GM12891 (cell line): Measurements from ENCODE around the gene CC2D1B.

Experiments used
- PAX5 ChIP-seq: IDR thresholded peaks from 2 replicates; pipeline ENCODE4 v1.6.1; 2011; ENCODE audit warnings: low read length, moderate library complexity, mild to moderate bottlenecking; ENCODE audit not compliant: insufficient read depth, severe bottlenecking
- POLR2A ChIP-seq: IDR thresholded peaks from 2 replicates; pipeline ENCODE4 v1.6.1; 2011; ENCODE audit warnings: low read depth, low read length, control low read depth
- POLR2AphosphoS5 ChIP-seq: IDR thresholded peaks from 2 replicates; pipeline ENCODE4 v1.6.1; 2011; ENCODE audit warnings: low read depth, low read length, control low read depth
- POU2F2 ChIP-seq: IDR thresholded peaks from 2 replicates; pipeline ENCODE4 v1.6.1; 2011; ENCODE audit warnings: low read depth, mild to moderate bottlenecking, control low read depth, low read length, moderate library complexity

DNA sequence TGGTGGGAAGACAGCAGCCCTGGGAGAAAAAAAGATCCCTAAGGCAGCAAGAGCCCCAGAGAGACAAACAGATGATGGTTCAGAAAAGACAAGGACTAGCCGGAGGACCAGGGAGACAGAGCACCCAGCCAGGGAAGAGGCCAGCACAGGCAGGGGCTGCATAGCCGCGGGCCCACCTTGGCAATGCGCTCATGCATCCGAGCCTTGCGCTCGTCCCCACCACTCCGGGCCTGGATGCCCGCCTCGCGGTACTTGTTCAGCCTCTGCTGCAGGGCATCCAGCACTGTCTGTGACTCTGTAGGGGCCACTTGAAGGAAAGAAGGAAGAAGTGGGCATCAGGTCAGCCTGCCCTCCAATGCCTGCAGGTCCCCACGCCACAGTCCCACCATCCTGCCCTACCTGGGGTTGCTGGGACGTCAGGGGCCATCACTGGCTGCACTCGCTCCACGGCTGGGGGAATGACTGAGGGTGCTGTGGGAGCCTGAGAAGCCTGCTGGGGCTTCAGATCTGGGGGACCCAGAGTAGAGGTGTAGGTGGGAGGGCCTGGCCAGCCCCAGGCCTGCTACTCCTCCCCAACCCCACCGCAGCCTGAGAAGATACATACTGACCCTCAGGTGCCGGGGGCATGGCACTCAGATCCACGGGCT lies 7.0 kb downstream of the CC2D1B start:
- TF ChIP-seq POLR2AphosphoS5, result no peak
- TF ChIP-seq POLR2A, result no peak
- no peak for TF ChIP-seq PAX5
- no peak for TF ChIP-seq POU2F2
